Kidney tubule cell (primary cell): ENCODE measurements around the gene IFNAR1.
"Not testable (repeated sequence)": the region's sequence is repeated elsewhere in the genome, so short reads cannot be mapped to it uniquely, and the experiment has no call there.

ENCODE experiments used
- DNase-seq: peaks from one replicate; pipeline ENCODE4 v3.0.0-alpha.2; 2018; ENCODE audit warnings: low spot score

The IFNAR1 gene

GRCh38 chr21:33308586-33309490 lies 15.9 kb upstream of the IFNAR1 start:
- no peak for DNase-seq

GRCh38 chr21:33309778-33310177 lies 15.0 kb upstream of the IFNAR1 start:
- no peak for DNase-seq

- no peak for DNase-seq
Measured at GRCh38 chr21:33312121-33312520, 12.6 kb upstream of the IFNAR1 start.

- no peak for DNase-seq
Measured at GRCh38 chr21:33313183-33313582, 11.6 kb upstream of the IFNAR1 start.

GRCh38 chr21:33313611-33314010 lies 11.2 kb upstream of the IFNAR1 start:
- DNase-seq: no peak

GRCh38 chr21:33314111-33314510 lies 10.7 kb upstream of the IFNAR1 start:
- DNase-seq: no peak

- no peak for DNase-seq
Measured at GRCh38 chr21:33315946-33316710, 8.6 kb upstream of the IFNAR1 start.

- no peak for DNase-seq
Measured at GRCh38 chr21:33317145-33317544, 7.6 kb upstream of the IFNAR1 start.

- no peak for DNase-seq
Measured at GRCh38 chr21:33317786-33318486, 6.8 kb upstream of the IFNAR1 start.

GRCh38 chr21:33321005-33321404 lies 3.8 kb upstream of the IFNAR1 start:
- not testable (repeated sequence) for DNase-seq

- not testable (repeated sequence) for DNase-seq
Measured at GRCh38 chr21:33323610-33324009, 1.2 kb upstream of the IFNAR1 start.

GRCh38 chr21:33325222-33326067 lies 675 bp downstream of the IFNAR1 start:
- DNase-seq: peak; percentile 81

GRCh38 chr21:33327326-33327725 lies 2.6 kb downstream of the IFNAR1 start:
- DNase-seq: no peak

- DNase-seq: no peak
Measured at GRCh38 chr21:33327792-33328433, 3.1 kb downstream of the IFNAR1 start.

GRCh38 chr21:33330726-33331125 lies 6.0 kb downstream of the IFNAR1 start:
- no peak for DNase-seq

GRCh38 chr21:33332143-33332542 lies 7.4 kb downstream of the IFNAR1 start:
- DNase-seq: no peak

GRCh38 chr21:33334191-33334590 lies 9.4 kb downstream of the IFNAR1 start:
- DNase-seq: no peak

GRCh38 chr21:33334824-33335223 lies 10.1 kb downstream of the IFNAR1 start:
- DNase-seq: peak; percentile 11

GRCh38 chr21:33339135-33339534 lies 14.4 kb downstream of the IFNAR1 start:
- DNase-seq: no peak

- DNase-seq: no peak
Measured at GRCh38 chr21:33339918-33340317, 15.1 kb downstream of the IFNAR1 start.

GRCh38 chr21:33345751-33346238 lies 21.0 kb downstream of the IFNAR1 start:
- no peak for DNase-seq
